OCI-LY3 (cell line): ENCODE measurements around the gene HSPG2.

Experiments used
- H2AFZ ChIP-seq: fragments of 200-600, 300-600 bp; shearing (Covaris generic); 2 replicates; pipeline ENCODE4 v1.6.0; 2014; ENCODE audit warnings: antibody characterized with exemption, low read depth, low read length
- H3K27ac ChIP-seq: fragments of 200-600, 300-600 bp; sonication (generic); 2 replicates; pipeline ENCODE4 v1.5.1; 2014; ENCODE audit warnings: mild to moderate bottlenecking, low read length, moderate library complexity, mixed read lengths
- H3K27me3 ChIP-seq: fragments of 200-600, 300-600 bp; sonication (generic); 2 replicates; pipeline ENCODE4 v1.6.1; 2014; ENCODE audit warnings: low read depth, low read length, mixed read lengths
- H3K36me3 ChIP-seq: fragments of 200-600, 300-600 bp; sonication (generic); replicated peaks from 2 replicates; pipeline ENCODE3; 2014; ENCODE audit warnings: low read depth, low read length, mixed read lengths
- H3K4me1 ChIP-seq: fragments of 300-600, 200-600 bp; sonication (generic); 2 replicates; pipeline ENCODE4 v1.6.1; 2014; ENCODE audit warnings: low read length, mixed read lengths
- H3K4me2 ChIP-seq: fragments of 200-600, 300-600 bp; sonication (generic); 2 replicates; pipeline ENCODE4 v1.6.1; 2014; ENCODE audit warnings: low read length, mixed read lengths
- H3K4me3 ChIP-seq: fragments of 300-600, 200-600 bp; sonication (generic); 2 replicates; pipeline ENCODE4 v1.5.1; 2014; ENCODE audit warnings: antibody characterized with exemption, mild to moderate bottlenecking, low read length, moderate library complexity
- H3K79me2 ChIP-seq: fragments of 300-600, 200-600 bp; shearing (Covaris generic); 2 replicates; pipeline ENCODE4 v1.6.1; 2014; ENCODE audit warnings: mild to moderate bottlenecking, low read length, mixed read lengths
- H3K9ac ChIP-seq: fragments of 300-600, 200-600 bp; shearing (Covaris generic); 2 replicates; pipeline ENCODE4 v1.6.0; 2014; ENCODE audit warnings: mild to moderate bottlenecking, low read length, moderate library complexity
- H3K9me3 ChIP-seq: fragments of 200-600, 300-600 bp; shearing (Covaris generic); 2 replicates; pipeline ENCODE4 v1.6.1; 2014; ENCODE audit warnings: low read length, mixed read lengths; ENCODE audit not compliant: insufficient read depth
- H4K20me1 ChIP-seq: fragments of 200-600, 300-600 bp; sonication (generic); 2 replicates; pipeline ENCODE4 v1.6.1; 2016; ENCODE audit warnings: low read length, mixed read lengths; ENCODE audit not compliant: insufficient read depth
- EZH2phosphoT487 ChIP-seq: fragments of 200-600 bp; shearing (Covaris generic); IDR thresholded peaks from 2 replicates; pipeline ENCODE4 v1.6.1; 2018; ENCODE audit warnings: antibody characterized with exemption, mixed run types, low read depth
- TF ChIP-seq, protein P1 (sequence below): fragments of 200-600, 300-600 bp; sonication (generic); IDR thresholded peaks from 2 replicates; pipeline ENCODE4 v1.5.1; 2014; ENCODE audit warnings: antibody characterized with exemption, low read length, low read depth

HSPG2 gene

DNA sequence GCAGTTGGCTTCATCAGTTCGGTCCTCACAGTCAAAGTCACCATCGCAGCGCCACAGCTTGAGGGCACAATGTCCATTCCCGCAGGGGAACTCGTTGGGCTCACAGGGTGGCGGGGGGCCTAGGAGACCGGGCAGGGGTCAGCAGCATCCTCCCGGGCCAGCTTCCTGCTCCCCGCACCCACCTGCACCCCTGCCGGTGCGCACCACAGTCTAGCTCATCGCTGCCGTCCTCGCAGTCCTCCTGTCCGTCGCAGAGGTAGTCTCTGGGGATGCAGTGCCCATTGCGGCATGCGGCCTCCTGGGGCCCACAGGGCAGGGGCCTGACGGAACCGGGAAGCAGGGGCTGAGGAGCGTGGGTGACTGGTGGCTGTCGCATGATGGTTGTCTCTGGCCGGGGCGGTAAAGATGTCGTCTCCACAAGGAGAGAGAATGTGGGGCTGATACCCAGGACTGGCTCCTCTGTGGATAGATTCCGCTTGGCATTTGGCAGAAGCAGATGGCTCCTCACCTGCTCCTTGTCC, 49.8 kb downstream of the HSPG2 start:
- Histone ChIP-seq H3K27ac (no peak overlapping the region), H3K27me3 (no peaks in the 10 kb centered on the region), H4K20me1 (no peaks in the 10 kb centered on the region), H3K79me2 (no peaks in the 10 kb centered on the region), H3K9ac (no peak overlapping the region), H3K9me3 (no peaks in the 10 kb centered on the region), H3K4me2 (no peak overlapping the region), H3K4me3 (no peak overlapping the region), H3K36me3 (no peaks in the 10 kb centered on the region), H2AFZ (no peak overlapping the region), H3K4me1 (no peaks in the 10 kb centered on the region)
- TF ChIP-seq, protein P1, sequence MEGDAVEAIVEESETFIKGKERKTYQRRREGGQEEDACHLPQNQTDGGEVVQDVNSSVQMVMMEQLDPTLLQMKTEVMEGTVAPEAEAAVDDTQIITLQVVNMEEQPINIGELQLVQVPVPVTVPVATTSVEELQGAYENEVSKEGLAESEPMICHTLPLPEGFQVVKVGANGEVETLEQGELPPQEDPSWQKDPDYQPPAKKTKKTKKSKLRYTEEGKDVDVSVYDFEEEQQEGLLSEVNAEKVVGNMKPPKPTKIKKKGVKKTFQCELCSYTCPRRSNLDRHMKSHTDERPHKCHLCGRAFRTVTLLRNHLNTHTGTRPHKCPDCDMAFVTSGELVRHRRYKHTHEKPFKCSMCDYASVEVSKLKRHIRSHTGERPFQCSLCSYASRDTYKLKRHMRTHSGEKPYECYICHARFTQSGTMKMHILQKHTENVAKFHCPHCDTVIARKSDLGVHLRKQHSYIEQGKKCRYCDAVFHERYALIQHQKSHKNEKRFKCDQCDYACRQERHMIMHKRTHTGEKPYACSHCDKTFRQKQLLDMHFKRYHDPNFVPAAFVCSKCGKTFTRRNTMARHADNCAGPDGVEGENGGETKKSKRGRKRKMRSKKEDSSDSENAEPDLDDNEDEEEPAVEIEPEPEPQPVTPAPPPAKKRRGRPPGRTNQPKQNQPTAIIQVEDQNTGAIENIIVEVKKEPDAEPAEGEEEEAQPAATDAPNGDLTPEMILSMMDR: no peak
- no peak for TF ChIP-seq EZH2phosphoT487

DNA sequence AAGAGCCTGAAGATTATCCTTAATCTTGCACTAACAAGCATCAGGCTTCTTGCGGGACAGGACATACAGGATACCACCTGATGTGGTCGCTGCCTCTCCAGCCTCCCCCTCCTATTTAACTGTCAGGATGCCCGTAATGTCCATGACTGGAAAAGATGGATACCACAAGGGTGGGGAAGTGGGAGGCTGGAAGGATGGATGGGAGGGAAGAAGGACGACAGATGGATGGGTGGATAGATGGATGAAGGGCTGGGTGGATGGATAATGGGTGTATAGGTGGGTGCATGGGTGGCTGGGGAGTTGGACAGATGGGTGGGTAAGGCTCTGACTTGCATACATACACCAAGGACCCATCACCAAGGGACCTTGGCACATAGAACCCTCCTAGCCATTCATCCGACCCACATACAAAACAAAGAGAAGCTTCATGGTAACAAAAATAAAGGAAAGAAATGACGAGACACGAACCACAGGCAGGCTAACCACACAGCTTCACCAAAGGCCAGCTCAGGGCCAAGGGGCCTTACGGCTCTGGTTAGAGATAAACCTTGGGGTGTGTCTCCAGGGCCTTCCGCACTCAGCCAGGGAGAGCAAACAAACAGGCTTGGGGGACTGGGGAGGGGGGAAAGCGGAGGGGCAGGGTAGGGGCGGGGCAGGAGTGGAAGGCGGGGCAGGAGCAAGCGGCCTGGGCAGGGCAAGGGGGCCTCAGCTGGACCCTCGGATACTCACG, 50.5 kb downstream of the HSPG2 start:
- H2AFZ ChIP-seq: no peak overlapping the region

DNA sequence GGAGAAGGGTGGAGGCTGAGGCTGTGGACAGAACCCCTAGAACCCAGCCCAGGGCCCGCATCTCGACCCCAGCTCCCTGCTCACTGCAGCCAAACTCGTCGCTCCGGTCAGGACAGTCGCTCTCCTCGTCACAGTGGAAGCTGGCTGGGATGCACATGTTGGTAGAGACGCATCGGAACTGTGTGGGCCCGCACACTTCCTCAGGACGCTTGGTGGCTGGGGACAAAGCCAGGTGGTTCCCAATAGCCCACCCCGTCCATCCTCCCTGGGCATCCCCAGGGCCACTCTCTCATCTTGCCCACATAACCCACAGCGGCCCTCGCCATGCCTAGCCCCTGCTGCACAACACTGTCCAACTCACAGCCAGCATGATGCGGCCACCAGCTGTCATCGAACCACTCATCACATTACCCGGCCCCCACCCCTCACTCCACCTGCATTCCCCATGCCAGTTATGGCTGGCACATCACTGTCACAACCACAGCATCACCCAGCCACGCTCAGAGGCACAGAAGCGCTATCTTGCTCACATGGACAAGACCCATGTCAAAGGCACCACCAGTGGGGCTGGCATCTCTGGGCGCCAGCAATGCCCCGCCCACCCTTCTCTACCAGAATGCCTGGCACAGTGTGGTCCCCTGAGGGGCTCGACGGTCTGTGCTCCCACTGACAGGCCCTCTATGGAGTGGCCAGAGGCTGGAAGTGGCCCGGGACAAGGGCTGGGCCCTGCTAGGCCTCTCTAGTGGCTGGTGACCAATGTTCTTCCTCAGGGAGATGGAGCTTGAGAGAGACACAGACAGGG, 51.7 kb downstream of the HSPG2 start:
- Histone ChIP-seq H3K4me2 (no peak overlapping the region), H2AFZ (no peak overlapping the region), H3K27me3 (no peaks in the 10 kb centered on the region), H3K4me1 (no peaks in the 10 kb centered on the region), H3K9ac (no peak overlapping the region), H3K27ac (no peak overlapping the region), H4K20me1 (no peaks in the 10 kb centered on the region), H3K79me2 (no peaks in the 10 kb centered on the region), H3K4me3 (no peak overlapping the region), H3K36me3 (no peaks in the 10 kb centered on the region), H3K9me3 (no peaks in the 10 kb centered on the region)
- TF ChIP-seq, protein P1: no peak
- TF ChIP-seq EZH2phosphoT487: no peak

More for the DNA sequence above, 50.5 kb downstream of the HSPG2 start:
- Histone ChIP-seq H3K4me3 (no peak overlapping the region), H3K27ac (no peak overlapping the region), H4K20me1 (no peaks in the 10 kb centered on the region), H3K27me3 (no peaks in the 10 kb centered on the region), H3K4me2 (no peak overlapping the region), H3K36me3 (no peaks in the 10 kb centered on the region), H3K79me2 (no peaks in the 10 kb centered on the region), H3K9ac (no peak overlapping the region), H3K9me3 (no peaks in the 10 kb centered on the region), H3K4me1 (no peaks in the 10 kb centered on the region)
- TF ChIP-seq, protein P1: no peak
- no peak for TF ChIP-seq EZH2phosphoT487
